Right lobe of liver (tissue), 6 donors: Measurements from ENCODE around the gene INPP5D. TPM values are rescaled to one million over a fixed set of nuclear protein-coding genes. Genes with fewer than 3 reads are reported as not detected.

ENCODE experiments used
- ATAC-seq, 4 donors: fragments of 200-7000 bp; cut with Tn5 transposase; one replicate each; pipeline ENCODE4 v1.9.1; 2020; ENCODE audit warnings: mild to moderate bottlenecking in 4 of 4, moderate library complexity in 4 of 4
- DNase-seq, 3 donors: peaks; one replicate each; pipeline ENCODE4 v3.0.0-alpha.2; 2020
- H3K27ac ChIP-seq, 3 donors: fragments of 200-600 bp; one replicate each; pipeline ENCODE4 v1.8.0; 2022
- H3K27me3 ChIP-seq, 2 donors: fragments of 200-600 bp; one replicate each; pipeline ENCODE4 v1.8.0; 2022
- H3K36me3 ChIP-seq, 4 donors: fragments of 200-600 bp; sonication (generic) in 1 of 4; one replicate each; pipeline versions ENCODE4 v1.5.1 to v1.8.0; 2017 to 2022; ENCODE audit warnings: control low read depth in 1 of 4
- H3K4me1 ChIP-seq, 4 donors: fragments of 200-600 bp; sonication (generic) in 1 of 4; one replicate each; pipeline versions ENCODE4 v1.5.1 to v1.8.0; 2017 to 2022; ENCODE audit warnings: control low read depth in 1 of 4
- H3K4me3 ChIP-seq, 3 donors: fragments of 200-600 bp; one replicate each; pipeline ENCODE4 v1.8.0; 2022
- H3K9me3 ChIP-seq, 4 donors: fragments of 200-600 bp; sonication (generic) in 1 of 4; one replicate each; pipeline versions ENCODE4 v1.5.1 to v1.8.0; 2017 to 2022; ENCODE audit warnings: control low read depth in 1 of 4
- POLR2A ChIP-seq: fragments of 450-650 bp; IDR thresholded peaks from one replicate; pipeline ENCODE4 v1.6.1; 2017; ENCODE audit warnings: antibody characterized with exemption, mild to moderate bottlenecking
- WGBS: methylation state at CpG from one replicate; pipeline ENCODE4 v1.1.6; 2018; ENCODE audit warnings: low coverage, low lambda C conversion rate; ENCODE audit not compliant: insufficient coverage; ENCODE audit errors: missing lambda C conversion rate; 5-methylcytosine and 5-hydroxymethylcytosine counted together
- intact Hi-C, 2 donors: fragments of 100-400 bp; cut with DNase I; formaldehyde crosslinking; loops; one replicate each; pipeline versions ENCODE4 v1.11.2 to v1.14.1; 2022
- total RNA-seq, 6 experiments: library from RNA; depleted of rRNA in 2 of 6; stranded (reverse); fragments of >200 nt in 2 of 6; fragmentation: NEBNext Ultra II Directional in 3 of 6; extraction: Animal tissue kit (Norgen Biotek cat#: 25700) in 3 of 6; gene quantifications; one replicate each; pipeline versions ENCODE4 v1.1.0 to v1.2.4, GENCODE V29; 2016 to 2023
- TF ChIP-seq, protein P1 (sequence below), 4 donors: fragments of 200-600 bp in 3 of 4; fragments of 450-650 bp in 1 of 4; IDR thresholded peaks; one replicate each; pipeline versions ENCODE4 v1.5.1 to v1.8.0; 2016 to 2022; ENCODE audit warnings: antibody characterized with exemption in 4 of 4, mild to moderate bottlenecking in 2 of 4
- donor health status: DM: no; HTN: yes; CAD: no.
- donor health status: DM: no; HTN: no; CAD: no.
- donor health status: DM: no; HTN: no; CAD: no.
- donor health status: DM: no; HTN: yes; CAD: no.
- donor health status: DM: no; HTN: yes; CAD: no.

Gene INPP5D
- total RNA-seq, 6 experiments from 2014 or later = 3.5 to 8.1 (median 5.5) TPM

GRCh38 chr2:233168445-233168844 is 108.3 kb downstream of the INPP5D start:
- H3K27me3 ChIP-seq = no peaks in the 10 kb centered on the region
- no peak overlapping the region for H3K27ac ChIP-seq
- TF ChIP-seq, protein P1, sequence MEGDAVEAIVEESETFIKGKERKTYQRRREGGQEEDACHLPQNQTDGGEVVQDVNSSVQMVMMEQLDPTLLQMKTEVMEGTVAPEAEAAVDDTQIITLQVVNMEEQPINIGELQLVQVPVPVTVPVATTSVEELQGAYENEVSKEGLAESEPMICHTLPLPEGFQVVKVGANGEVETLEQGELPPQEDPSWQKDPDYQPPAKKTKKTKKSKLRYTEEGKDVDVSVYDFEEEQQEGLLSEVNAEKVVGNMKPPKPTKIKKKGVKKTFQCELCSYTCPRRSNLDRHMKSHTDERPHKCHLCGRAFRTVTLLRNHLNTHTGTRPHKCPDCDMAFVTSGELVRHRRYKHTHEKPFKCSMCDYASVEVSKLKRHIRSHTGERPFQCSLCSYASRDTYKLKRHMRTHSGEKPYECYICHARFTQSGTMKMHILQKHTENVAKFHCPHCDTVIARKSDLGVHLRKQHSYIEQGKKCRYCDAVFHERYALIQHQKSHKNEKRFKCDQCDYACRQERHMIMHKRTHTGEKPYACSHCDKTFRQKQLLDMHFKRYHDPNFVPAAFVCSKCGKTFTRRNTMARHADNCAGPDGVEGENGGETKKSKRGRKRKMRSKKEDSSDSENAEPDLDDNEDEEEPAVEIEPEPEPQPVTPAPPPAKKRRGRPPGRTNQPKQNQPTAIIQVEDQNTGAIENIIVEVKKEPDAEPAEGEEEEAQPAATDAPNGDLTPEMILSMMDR (IDR thresholded peaks at IDR 0.05) = no peak
- no peak for TF ChIP-seq POLR2A
- WGBS = 71% methylated on average over 4 of the region's 4 CpGs
- H3K4me3 ChIP-seq = no peak overlapping the region
- H3K36me3 ChIP-seq = no peaks in the 10 kb centered on the region
- no peak for ATAC-seq
- no peak for DNase-seq
- H3K9me3 ChIP-seq = no peaks in the 10 kb centered on the region
- no peaks in the 10 kb centered on the region for H3K4me1 ChIP-seq
- intact Hi-C loops = no loop called here

GRCh38 chr2:233168919-233169318 is 108.8 kb downstream of the INPP5D start:
- WGBS = 89% methylated on average over 7 of the region's 11 CpGs
- intact Hi-C loops = no loop called here
- H3K27ac ChIP-seq = no peak overlapping the region
- H3K27me3 ChIP-seq = no peaks in the 10 kb centered on the region
- ATAC-seq (no peak), DNase-seq (no peak)
- TF ChIP-seq, protein P1 (IDR thresholded peaks at IDR 0.05) = no peak
- no peak for TF ChIP-seq POLR2A
- H3K36me3 ChIP-seq = no peaks in the 10 kb centered on the region
- no peak overlapping the region for H3K4me3 ChIP-seq
- H3K9me3 ChIP-seq = no peaks in the 10 kb centered on the region
- no peaks in the 10 kb centered on the region for H3K4me1 ChIP-seq

DNA sequence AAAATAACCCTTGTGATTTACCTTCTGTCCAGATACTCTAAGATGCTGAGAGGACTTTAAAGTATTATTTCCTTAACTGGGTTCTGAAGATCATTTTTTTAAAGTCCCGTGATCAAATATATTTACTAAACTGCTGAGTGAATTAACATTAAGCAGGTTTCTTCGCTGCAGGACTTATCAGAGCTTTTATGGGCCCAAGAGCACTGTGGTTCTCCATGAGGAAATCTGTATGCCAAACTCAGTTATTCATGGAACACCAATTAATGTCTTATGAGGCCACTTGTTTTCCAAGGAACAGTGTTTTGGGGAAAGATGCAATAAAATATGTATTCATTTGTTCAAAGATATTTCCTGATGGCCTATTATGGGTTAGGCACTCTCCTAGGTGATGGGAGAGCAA is 111.2 kb downstream of the INPP5D start:
- ATAC-seq (no peak), DNase-seq (no peak)
- Histone ChIP-seq H3K4me3 (no peak overlapping the region), H3K9me3 (no peaks in the 10 kb centered on the region), H3K27me3 (no peaks in the 10 kb centered on the region), H3K27ac (no peak overlapping the region), H3K36me3 (no peaks in the 10 kb centered on the region), H3K4me1 (no peaks in the 10 kb centered on the region)
- TF ChIP-seq, protein P1 (IDR thresholded peaks at IDR 0.05) = no peak
- no peak for TF ChIP-seq POLR2A
- WGBS = 86% methylated on average over 2 of the region's 2 CpGs
- intact Hi-C loops = no loop called here

GRCh38 chr2:233173115-233173514 is 113.0 kb downstream of the INPP5D start:
- no peak overlapping the region for H3K27ac ChIP-seq
- no peaks in the 10 kb centered on the region for H3K27me3 ChIP-seq
- 93% methylated on average over 6 of the region's 7 CpGs for WGBS
- H3K4me1 ChIP-seq = no peaks in the 10 kb centered on the region
- H3K36me3 ChIP-seq = no peaks in the 10 kb centered on the region
- DNase-seq (no peak), ATAC-seq (no peak)
- intact Hi-C loops = no loop called here
- H3K4me3 ChIP-seq = no peak overlapping the region
- TF ChIP-seq, protein P1 (IDR thresholded peaks at IDR 0.05) = no peak
- TF ChIP-seq POLR2A = no peak
- H3K9me3 ChIP-seq = no peaks in the 10 kb centered on the region

DNA sequence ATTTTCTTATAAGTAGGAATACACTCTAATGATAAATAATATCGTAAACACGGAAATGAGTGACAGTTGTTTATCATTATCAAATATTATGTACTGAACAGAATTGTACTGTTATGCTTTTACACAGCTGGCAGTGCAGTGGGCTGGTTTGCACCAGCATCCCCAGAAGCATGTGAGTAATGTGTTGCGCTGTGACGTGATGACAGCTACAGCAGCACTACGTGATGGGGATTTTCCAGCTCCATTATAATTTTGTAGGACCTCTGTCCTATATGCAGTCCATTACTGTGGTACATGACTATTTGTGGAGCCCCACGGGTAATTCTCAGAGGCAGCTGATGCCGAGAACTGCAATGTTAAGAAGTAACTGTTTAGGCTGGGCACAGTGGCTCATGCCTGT is 114.0 kb downstream of the INPP5D start:
- no peaks in the 10 kb centered on the region for H3K9me3 ChIP-seq
- intact Hi-C loops = no loop called here
- ATAC-seq = no peak
- DNase-seq = no peak
- H3K4me1 ChIP-seq = no peaks in the 10 kb centered on the region
- TF ChIP-seq POLR2A = no peak
- TF ChIP-seq, protein P1 (IDR thresholded peaks at IDR 0.05) = no peak
- 68% methylated on average over 5 of the region's 7 CpGs for WGBS
- H3K27me3 ChIP-seq = no peaks in the 10 kb centered on the region
- no peak overlapping the region for H3K4me3 ChIP-seq
- H3K36me3 ChIP-seq = no peaks in the 10 kb centered on the region
- no peak overlapping the region for H3K27ac ChIP-seq
